ENCODE data around the gene CHKA.

Gene CHKA

GRCh38 chr11:68028802-68029545 lies 92.2 kb downstream of the CHKA start:
- DNase-seq = no peak

DNA sequence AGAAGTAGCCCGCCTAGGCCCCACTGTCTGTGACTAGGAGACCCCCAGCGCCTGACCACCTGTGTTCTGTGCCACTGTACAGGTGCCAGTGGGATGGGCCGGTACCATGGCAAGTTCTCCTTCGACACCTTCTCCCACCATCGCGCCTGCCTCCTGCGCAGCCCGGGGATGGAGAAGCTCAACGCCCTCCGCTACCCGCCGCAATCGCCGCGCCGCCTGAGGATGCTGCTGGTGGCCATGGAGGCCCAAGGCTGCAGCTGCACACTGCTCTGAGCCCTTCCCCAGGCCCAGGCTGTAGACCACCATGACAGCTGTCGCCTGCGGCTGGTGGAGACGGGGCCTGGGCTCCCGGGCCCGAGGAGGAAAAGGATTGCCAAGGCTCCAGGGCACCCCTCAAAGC lies 93.5 kb downstream of the CHKA start:
- DNase-seq = no peak

- DNase-seq = no peak
These were observed 94.6 kb downstream of the CHKA start for GRCh38 chr11:68026391-68027105.

DNA sequence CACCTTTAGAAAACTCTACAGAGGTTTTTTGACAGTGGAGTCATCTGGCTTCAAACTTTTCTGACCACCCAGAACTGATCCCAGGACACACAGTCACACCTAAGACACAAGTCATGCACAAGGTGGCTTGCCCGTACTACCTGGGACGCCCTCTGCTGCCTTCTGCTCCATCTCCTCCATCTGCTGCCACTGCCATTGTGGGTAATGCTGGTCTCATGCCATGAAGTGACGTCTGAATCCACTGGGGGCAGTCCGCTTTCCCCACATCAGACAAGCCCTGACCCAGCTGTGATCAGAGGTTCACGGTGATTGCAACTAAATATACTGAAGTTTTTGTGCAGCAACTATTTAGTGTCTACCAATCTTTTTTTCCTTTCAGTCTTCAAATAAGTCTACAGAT lies 96.1 kb downstream of the CHKA start:
- no peak for DNase-seq

- DNase-seq = no peak
These were observed 96.7 kb downstream of the CHKA start for GRCh38 chr11:68024508-68024907.

DNA sequence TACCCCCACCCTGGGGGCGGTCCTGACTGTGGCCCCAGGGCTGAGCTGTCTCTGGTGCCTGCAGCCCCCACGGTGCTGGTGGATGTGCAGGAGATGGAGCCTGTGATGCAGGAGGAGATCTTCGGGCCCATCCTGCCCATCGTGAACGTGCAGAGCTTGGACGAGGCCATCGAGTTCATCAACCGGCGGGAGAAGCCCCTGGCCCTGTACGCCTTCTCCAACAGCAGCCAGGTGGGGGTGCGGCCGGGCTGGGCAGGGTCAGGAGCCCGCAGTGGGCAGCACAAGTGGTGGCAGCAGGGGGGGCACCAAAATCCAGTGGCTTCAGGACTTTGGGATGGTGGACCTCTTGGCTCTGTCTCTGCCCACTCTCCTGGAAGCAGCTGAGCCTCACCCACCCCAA lies 98.7 kb downstream of the CHKA start:
- no peak for DNase-seq

DNA sequence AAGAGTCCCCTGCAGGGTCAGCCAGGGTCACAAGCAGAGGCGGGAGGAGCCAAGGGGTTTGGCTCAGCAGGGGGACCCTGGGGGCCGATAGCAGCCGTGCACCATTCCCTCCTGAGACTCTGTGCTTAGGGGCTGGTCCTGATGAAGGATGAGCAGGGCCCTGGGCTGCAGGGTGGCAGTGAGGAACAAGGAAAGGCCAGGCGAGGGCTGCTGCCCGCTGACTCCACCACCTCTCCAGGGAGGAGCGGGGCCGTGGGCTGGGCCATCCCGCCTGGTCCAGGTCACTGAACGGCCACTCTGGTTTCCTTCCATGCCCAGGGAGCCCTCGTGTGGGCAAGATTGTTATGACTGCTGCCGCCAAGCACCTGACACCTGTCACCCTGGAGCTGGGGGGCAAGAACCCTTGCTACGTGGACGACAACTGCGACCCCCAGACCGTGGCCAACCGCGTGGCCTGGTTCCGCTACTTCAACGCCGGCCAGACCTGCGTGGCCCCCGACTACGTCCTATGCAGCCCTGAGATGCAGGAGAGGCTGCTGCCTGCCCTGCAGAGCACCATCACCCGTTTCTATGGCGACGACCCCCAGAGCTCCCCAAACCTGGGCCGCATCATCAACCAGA lies 99.9 kb downstream of the CHKA start:
- peak in 1 of 2 experiments; percentile 26 for DNase-seq

- DNase-seq = no peak
These were observed 100.6 kb downstream of the CHKA start for GRCh38 chr11:68020575-68020974.

GRCh38 chr11:68019486-68019885 lies 101.7 kb downstream of the CHKA start:
- no peak for DNase-seq

GRCh38 chr11:68018730-68019190 lies 102.4 kb downstream of the CHKA start:
- DNase-seq = no peak

DNA sequence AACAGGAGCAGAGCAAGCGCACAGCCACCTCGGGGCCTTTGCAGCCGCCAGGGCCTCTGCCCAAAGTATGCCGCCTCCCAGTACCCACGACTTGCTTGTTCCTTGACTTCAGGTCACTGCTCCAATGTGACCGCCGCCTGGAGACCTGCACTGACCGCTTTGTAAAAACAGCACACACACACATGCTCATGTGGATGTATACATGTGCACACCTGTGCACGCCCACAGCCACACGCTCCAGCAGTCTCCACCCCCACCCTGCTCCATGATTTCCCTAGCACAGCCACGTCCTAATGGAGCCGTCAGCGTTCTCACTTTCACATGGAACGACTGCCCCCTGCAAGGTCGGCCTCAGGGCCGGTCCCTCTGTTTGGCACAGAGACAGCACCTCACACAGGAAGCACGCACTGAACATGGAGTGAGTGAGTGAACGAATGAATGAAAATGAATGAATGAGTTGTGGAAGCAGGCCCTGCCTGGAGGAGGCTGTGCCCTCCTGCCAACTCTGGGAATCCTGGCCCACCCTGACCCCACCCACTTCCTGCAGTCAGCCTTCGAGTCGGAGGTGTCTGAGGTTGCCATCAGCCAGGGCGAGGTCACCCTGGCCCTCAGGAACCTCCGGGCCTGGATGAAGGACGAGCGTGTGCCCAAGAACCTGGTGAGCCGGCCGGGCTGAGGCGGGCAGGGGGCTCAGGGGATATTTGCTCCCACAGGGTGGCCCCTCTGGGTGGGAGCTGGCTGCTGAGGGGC lies 103.0 kb downstream of the CHKA start:
- DNase-seq = no peak

DNA sequence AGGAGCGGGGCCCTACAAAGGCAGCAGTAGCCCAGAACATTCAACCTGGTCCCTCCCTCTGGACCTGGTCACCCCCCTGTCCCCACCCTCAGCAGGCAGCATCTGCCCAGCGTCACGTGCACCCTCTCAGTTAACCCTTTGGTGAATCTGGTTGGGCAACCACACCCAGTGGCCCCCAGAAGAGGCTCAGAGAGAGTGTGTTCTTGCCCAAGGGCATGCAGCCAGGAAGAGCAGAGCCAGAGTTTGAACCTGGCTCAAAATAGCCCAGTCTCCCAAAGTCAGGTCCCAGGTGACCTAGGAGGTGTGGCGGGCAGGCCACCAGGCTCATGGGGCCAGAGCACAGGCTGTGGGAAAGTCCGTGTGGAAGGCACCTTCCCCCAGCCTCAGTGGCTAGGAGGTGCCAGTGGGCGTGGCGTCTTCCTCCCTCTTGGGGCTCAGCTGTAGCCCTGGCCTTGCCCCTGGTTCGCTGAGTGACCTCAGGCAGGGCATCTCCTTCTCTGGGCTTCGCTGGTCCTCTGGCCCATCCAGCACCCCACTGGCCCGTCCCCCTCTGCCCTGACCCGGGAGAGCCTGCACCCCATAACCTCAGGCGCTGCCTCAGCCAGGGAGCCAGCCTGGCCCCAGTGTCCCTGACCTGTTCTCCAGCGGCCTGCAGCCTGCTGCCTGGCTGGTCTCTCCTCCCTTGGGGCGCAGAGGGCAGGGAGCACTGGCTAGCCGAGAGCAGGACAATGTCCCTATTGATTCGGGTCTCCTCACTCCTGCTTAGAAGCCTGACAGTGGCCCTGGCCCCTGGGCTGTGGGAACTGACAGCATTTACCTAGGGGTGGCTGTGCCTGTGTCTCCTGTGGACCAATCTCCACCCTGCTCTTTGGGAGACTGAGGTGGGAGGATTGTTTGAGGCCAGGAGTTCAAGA lies 104.0 kb downstream of the CHKA start:
- DNase-seq = peak in 1 of 2 experiments; percentile 47

- DNase-seq = no peak
These were observed 104.9 kb downstream of the CHKA start for GRCh38 chr11:68016161-68016903.

DNA sequence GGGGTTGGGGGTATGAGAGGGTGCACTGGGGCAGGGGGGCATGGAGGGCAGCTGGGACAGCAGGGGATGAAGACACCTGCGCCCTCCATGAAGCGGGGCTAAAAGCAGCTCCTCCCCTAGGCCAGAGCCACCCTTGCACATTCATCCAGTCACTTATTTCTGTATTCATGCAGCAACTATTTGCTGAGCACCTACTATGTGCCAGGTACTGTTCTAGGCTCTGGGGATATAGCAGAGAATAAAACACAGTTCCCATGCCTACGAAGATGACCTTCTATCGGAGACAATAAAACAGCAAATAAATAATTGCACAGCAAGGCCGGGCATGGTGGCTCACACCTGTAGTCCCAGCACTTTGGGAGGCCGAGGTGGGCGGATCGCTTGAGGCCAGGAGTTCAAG lies 105.7 kb downstream of the CHKA start:
- no peak for DNase-seq

DNA sequence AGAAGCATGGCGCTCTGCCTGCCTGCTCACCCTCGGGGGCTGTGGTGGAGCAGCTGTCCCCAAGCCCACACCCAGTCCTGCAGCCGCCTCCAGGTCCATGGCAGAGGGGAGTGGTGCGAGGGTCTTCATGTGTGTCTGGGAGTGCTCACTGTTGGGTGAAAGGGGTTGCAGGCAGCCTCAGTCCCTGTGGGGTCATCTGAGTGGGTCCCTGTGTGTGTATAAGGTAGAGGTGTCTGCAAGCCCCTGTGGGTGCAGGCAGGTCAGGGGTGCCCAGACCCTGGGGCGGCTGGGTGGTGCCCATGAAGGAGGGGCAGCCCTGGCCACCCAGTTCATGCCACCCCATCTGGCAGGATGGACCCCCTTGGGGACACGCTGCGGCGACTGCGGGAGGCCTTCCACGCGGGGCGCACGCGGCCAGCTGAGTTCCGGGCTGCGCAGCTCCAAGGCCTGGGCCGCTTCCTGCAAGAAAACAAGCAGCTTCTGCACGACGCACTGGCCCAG lies 106.2 kb downstream of the CHKA start:
- no peak for DNase-seq

- no peak for DNase-seq
These were observed 106.8 kb downstream of the CHKA start for GRCh38 chr11:68014157-68014946.

DNA sequence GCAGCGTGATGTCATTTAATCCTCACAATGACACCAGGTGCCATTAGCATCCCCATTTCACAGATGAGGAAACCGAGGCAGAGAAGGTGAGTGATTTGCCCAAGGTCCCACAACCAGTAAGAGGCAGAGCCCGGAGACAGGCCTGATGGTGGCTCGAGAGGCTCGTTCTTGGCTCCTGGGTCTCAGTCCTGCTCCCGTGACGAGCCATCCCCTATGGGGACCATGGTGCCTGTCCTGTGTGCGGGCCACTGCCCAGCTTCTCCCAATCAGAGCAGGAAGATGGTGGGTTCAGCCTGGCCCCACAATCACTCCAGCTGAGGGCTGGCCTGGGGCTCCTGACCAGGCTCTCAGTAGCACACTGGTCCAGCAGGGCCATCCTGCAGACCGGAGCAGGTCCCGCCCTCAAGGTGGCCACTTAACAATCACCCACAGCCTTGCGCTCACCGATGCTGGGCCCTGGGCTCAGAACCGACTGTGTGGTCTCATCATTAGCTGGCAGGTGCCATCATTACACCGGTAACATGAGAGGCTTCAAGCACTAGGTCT lies 107.5 kb downstream of the CHKA start:
- DNase-seq = no peak

DNA sequence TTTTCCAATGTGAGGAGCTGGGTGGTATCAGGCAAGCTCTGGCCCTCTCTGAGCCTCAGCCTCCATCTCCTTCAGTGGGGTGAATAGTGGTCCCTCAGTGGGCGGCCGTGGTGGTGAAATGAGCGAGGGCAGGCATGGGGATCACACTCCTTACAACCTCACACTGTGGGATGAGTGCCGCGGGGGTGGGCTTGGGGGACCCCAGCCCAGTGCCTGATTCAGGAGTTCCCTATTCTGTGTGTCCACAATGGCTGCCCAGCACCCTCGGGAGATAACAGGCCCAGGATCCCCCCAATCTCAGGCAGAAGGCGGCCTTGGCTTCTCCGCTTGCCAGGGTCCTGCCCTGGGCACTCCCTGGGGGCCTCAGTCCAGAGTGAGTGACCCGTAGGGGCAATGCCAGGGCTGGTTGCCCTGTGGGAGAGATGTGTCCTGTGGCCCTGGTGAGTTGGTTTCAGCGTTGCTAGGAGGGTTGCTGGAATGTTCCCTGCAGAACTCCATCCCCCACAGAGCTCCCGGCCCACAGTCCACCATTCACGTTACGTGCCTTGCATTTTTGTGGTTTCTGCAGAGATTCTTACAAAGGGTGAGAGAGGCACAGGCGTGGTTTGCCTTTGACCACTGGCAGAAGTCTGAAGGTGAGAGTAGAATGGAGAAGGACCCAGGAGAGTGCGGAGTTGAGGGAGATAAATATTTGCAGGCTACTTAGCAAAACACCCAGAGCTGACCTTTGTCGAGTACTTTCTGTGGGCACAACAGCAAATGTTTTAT lies 108.2 kb downstream of the CHKA start:
- no peak for DNase-seq
